GM10248 (cell line): ENCODE measurements around the gene GFRA1.

Experiments
- CTCF ChIA-PET: fragments of 300-600 bp; sonication (Branson Sonifier 250); formaldehyde crosslinking; extraction: SDS; loops from one replicate; lab custom pipeline; 2021; ENCODE audit warnings: antibody characterized with exemption; lab: Yijun Ruan, JAX
- POLR2A ChIA-PET: fragments of 350-650 bp; sonication (Branson Sonifier 250); formaldehyde crosslinking; extraction: SDS; loops from one replicate; lab custom pipeline; 2020; ENCODE audit warnings: antibody characterized with exemption; lab: Yijun Ruan, JAX
- DNase-seq: peaks from one replicate; pipeline ENCODE4 v3.0.0; 2012; ENCODE audit errors: extremely low spot score
- TF ChIP-seq, protein P1 (sequence below): IDR thresholded peaks from 2 replicates; pipeline ENCODE4 v1.5.1; 2012; ENCODE audit warnings: mild to moderate bottlenecking, low read depth; ENCODE audit errors: extremely low read depth, missing control alignments, control extremely low read depth

GFRA1 gene

DNA sequence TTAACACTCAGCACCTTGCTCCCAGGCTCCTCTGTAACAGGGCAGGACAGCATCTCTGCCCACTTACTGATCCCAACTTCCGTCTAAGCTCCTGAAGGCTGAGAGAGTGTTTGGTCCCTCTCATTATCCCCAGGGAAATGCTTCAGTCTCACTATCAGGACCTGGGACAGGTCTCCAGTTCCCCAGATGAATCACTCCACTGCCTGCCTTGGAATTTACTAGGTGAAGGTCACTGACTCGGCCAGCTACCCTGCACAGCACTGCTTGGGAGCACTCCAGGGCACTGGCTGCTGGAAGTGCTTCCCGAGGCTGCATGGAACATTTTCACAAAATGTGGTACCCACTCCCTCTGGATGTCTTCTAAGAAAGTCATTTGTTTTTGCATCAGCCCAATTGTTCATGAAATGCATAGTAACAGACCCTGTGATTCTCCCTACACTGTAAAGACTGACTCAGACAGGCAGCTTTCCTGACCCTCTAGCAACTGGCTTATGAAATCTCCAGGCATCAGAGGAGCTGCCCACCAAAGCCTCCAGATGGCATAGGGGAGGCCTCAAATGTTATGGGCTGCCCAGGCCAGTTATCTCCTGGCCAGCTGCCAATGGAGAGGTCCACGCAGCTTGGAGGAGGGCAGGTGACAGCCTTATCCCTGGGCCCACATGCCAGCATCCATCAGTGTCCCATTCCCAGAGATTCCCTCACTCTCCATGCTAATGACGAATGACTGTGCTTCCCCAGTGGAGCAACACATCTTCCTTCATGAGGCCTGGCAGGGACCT lies 89.1 kb downstream of the GFRA1 start:
- POLR2A ChIA-PET, result no interaction called here
- TF ChIP-seq, protein P1, sequence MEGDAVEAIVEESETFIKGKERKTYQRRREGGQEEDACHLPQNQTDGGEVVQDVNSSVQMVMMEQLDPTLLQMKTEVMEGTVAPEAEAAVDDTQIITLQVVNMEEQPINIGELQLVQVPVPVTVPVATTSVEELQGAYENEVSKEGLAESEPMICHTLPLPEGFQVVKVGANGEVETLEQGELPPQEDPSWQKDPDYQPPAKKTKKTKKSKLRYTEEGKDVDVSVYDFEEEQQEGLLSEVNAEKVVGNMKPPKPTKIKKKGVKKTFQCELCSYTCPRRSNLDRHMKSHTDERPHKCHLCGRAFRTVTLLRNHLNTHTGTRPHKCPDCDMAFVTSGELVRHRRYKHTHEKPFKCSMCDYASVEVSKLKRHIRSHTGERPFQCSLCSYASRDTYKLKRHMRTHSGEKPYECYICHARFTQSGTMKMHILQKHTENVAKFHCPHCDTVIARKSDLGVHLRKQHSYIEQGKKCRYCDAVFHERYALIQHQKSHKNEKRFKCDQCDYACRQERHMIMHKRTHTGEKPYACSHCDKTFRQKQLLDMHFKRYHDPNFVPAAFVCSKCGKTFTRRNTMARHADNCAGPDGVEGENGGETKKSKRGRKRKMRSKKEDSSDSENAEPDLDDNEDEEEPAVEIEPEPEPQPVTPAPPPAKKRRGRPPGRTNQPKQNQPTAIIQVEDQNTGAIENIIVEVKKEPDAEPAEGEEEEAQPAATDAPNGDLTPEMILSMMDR, result no peak
- CTCF ChIA-PET, result interaction anchor here (1.2 kb wide), 1 partner anchor 9 kb away, joined by 3 read pairs; no protein-coding TSS in a partner anchor
- no peak for DNase-seq

DNA sequence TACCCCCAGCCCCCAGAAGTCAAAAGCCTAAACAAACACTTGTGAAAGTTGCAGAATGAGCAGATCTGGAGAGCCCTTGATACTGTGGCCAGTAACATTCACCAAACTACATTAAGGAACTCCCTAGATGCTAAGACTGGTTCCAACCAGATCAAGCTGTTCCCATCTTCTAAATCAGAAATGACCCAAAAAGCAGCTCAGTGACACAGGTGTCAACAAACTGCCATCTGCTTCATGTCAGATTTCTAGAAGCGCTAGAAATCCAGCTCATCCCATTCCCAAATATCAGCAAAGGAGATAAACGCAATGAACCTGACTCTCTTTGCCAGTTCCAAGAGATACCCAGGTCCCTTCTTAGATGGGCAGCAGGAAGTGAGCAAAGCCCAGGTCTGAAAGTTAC lies 90.6 kb downstream of the GFRA1 start:
- TF ChIP-seq, protein P1, result no peak
- ChIA-PET CTCF (interaction anchor here (1.1 to 1.2 kb wide), 2 partner anchors 10 to 13 kb away, joined by 3 read pairs; no protein-coding TSS in a partner anchor), POLR2A (no interaction called here)
- DNase-seq, result no peak

DNA sequence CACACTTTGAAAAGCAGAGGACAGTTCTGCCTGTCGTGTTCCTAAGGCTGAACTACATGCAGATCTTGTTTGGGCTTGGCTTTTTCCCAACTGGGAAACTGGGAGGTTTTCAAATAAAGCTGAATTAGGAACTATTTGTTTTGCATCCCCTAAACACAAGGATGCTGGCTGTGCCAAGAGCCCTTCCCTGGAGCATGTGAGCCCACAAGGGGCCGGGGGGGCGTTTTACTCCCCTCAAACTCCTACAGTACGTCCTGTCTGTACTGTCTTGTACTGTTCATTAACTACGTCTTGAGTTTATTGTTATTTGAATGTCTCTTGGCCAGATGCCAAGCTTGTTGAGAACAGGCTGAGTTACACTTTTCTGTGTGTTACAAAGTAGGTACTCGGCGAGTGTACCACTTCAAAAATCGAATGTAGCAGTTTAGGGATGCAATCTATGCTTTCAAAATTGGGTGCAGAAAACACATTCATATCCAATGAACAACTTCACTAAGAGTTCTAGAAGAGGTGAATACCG lies 94.9 kb downstream of the GFRA1 start:
- TF ChIP-seq, protein P1, result no peak
- ChIA-PET POLR2A (no interaction called here), CTCF (no interaction called here)
- no peak for DNase-seq

DNA sequence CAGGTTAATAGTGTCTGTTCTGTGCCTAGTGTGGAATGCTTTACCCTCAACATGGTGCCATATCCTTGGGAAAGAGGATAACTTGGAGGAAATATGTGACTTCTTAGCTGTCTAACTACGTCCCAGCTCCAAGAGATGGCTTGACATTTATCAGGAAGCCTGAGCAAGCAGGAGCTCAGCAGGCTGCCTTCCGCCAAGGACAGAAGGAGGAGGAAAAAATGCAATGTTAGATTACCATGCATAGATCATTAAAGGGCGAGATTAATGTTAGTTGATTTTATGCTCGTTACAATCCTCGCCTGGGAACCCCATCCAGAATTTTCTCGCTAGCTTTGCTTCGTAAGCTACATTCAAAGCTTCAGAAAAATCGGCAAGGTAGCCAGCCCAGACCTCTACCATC lies 97.8 kb downstream of the GFRA1 start:
- ChIA-PET CTCF (interaction anchor here (1.1 to 1.7 kb wide), 3 partner anchors 8 to 22 kb away, joined by 3 to 6 read pairs (median 3); no protein-coding TSS in a partner anchor), POLR2A (no interaction called here)
- no peak for DNase-seq
- TF ChIP-seq, protein P1, result no peak

DNA sequence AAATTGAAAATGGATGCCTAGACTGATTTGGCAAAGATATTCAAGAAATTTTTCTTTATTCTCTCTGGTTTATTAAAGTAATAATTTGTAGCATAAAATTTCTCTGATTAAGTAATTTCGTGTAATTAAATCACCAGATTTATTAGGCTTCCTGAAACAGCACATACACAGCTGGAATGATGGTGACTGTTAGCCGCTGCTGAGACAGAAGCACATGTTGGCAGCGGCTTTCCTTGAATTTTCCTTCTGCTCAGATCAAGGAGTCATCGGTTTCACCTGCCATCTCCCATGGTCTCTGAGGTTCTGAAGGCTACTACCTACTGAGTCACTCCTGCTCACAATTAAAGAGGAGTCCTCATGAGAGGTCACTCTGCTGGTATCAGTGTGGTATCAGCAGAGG lies 101.5 kb downstream of the GFRA1 start:
- POLR2A ChIA-PET, result no interaction called here
- CTCF ChIA-PET, result no interaction called here

DNA sequence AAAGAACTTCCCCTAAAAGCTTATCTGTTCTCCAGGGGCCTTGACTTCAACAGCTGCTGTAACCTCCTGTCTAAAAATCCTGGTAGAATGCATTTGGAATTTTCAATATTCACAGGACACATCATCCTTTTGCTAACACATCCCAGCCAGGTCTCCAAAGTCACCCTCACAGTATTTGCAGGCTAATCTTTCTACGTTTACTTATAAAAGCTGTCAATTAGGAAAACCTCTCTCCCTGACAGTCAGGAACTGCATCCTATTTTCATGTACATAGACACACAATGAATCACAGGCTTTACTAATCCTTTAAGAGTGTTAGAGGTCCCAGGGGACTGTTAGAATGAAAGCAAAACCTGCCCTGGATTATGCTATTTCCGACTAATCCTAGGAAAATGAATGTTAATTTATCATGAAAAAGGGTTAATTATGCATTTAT lies 102.2 kb downstream of the GFRA1 start:
- TF ChIP-seq, protein P1, result no peak
- no peak for DNase-seq
- ChIA-PET CTCF (no interaction called here), POLR2A (no interaction called here)

More for the DNA sequence above, 101.5 kb downstream of the GFRA1 start:
- no peak for DNase-seq
- TF ChIP-seq, protein P1, result no peak
